Activated CD8-positive, alpha-beta T cell treated with anti-CD3 and anti-CD28 coated beads for 36 hours (primary cell): ENCODE results near the gene PPRC1. TPM values are rescaled to one million over a fixed set of nuclear protein-coding genes. Genes with fewer than 3 reads are reported as not detected.

ENCODE experiments used
- ATAC-seq: fragments of 200-7000 bp; cut with Tn5 transposase; one replicate; pipeline ENCODE4 v1.10.0; 2021; ENCODE audit warnings: mild to moderate bottlenecking, moderate library complexity
- CTCF ChIA-PET: fragments of 350-600 bp; sonication (Branson Sonifier 250); formaldehyde crosslinking; loops from one replicate; lab custom pipeline; 2021; ENCODE audit warnings: antibody characterized with exemption; lab: Charles Lee
- POLR2A ChIA-PET: fragments of 350-600 bp; sonication (Branson Sonifier 250); formaldehyde crosslinking; loops from one replicate; lab custom pipeline; 2021; ENCODE audit warnings: antibody characterized with exemption; lab: Charles Lee
- DNase-seq: peaks from one replicate; pipeline ENCODE4 v3.0.0-alpha.2; 2020
- H3K27ac Mint-ChIP-seq: one replicate; pipeline ENCODE4 v1.8.0; 2021; ENCODE audit warnings: mild to moderate bottlenecking, mixed read lengths
- H3K27me3 Mint-ChIP-seq: one replicate; pipeline ENCODE4 v1.8.0; 2021; ENCODE audit warnings: mixed read lengths
- H3K36me3 Mint-ChIP-seq: one replicate; pipeline ENCODE4 v1.8.0; 2021; ENCODE audit warnings: low read depth, mixed read lengths
- H3K4me1 Mint-ChIP-seq: one replicate; pipeline ENCODE4 v1.8.0; 2021; ENCODE audit warnings: low read depth, mixed read lengths
- H3K4me3 Mint-ChIP-seq: one replicate; pipeline ENCODE4 v1.8.0; 2021; ENCODE audit warnings: mild to moderate bottlenecking, moderate library complexity, mixed read lengths
- H3K9me3 Mint-ChIP-seq: one replicate; pipeline ENCODE4 v1.8.0; 2021; ENCODE audit warnings: mixed read lengths
- intact Hi-C: fragments of 100-400 bp; cut with micrococcal nuclease; formaldehyde crosslinking; loops from one replicate; pipeline ENCODE4 v1.10.0; 2022
- total RNA-seq, 2 experiments: library from RNA; stranded (reverse); gene quantifications; one replicate each; pipeline ENCODE4 v1.2.3, GENCODE V29; 2021
- TF ChIP-seq, protein P1 (sequence below): fragments of 200-600 bp; IDR thresholded peaks from one replicate; pipeline ENCODE4 v1.8.0; 2022; ENCODE audit warnings: antibody characterized with exemption, mild to moderate bottlenecking

PPRC1 gene, protein sequence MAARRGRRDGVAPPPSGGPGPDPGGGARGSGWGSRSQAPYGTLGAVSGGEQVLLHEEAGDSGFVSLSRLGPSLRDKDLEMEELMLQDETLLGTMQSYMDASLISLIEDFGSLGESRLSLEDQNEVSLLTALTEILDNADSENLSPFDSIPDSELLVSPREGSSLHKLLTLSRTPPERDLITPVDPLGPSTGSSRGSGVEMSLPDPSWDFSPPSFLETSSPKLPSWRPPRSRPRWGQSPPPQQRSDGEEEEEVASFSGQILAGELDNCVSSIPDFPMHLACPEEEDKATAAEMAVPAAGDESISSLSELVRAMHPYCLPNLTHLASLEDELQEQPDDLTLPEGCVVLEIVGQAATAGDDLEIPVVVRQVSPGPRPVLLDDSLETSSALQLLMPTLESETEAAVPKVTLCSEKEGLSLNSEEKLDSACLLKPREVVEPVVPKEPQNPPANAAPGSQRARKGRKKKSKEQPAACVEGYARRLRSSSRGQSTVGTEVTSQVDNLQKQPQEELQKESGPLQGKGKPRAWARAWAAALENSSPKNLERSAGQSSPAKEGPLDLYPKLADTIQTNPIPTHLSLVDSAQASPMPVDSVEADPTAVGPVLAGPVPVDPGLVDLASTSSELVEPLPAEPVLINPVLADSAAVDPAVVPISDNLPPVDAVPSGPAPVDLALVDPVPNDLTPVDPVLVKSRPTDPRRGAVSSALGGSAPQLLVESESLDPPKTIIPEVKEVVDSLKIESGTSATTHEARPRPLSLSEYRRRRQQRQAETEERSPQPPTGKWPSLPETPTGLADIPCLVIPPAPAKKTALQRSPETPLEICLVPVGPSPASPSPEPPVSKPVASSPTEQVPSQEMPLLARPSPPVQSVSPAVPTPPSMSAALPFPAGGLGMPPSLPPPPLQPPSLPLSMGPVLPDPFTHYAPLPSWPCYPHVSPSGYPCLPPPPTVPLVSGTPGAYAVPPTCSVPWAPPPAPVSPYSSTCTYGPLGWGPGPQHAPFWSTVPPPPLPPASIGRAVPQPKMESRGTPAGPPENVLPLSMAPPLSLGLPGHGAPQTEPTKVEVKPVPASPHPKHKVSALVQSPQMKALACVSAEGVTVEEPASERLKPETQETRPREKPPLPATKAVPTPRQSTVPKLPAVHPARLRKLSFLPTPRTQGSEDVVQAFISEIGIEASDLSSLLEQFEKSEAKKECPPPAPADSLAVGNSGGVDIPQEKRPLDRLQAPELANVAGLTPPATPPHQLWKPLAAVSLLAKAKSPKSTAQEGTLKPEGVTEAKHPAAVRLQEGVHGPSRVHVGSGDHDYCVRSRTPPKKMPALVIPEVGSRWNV (N-terminal part only)
- total RNA-seq, result 10 to 100 TPM; 68.6 to 72.2 TPM

DNA sequence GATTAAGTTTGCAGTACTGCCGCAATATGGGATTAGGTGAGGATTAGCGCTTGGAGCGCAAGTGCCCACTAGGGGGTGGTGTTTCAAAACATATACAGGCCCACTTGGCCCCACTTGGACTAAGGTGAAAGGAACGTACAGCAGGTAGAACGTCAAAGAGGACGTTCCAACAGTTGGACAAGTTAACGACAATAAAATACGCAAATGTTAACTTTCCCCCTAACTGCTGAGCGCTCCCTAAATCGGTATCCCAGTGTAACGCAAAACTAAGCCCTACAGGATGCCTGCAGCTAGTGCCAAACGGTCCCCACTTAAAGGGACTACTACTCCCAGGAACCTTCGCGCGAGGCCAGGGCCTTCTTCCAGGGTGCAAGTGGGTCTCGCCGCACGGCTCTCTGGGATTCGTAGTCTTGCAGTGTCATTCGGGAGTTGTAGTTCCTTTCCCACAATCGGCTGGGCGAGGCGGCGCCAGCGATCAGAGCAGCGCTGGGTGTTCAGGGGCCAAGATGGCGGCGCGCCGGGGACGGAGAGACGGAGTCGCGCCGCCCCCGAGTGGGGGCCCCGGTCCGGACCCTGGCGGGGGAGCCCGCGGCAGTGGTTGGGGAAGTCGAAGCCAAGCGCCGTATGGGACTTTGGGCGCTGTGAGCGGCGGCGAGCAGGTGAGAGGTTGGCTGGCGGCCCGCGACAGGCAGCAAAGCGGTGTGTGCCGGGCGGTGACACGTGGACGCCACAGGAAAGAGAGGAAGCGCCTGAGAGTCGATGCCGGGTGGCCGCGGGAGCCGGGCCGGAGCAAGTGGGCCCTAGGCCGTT, at the start of gene PPRC1:
PPRC1 (plus strand) TSS at position 478 of the 810 bp plus-strand sequence; CDS start at position 507, 29 bp downstream.
- peak; percentile 95 for ATAC-seq
- TF ChIP-seq, protein P1, sequence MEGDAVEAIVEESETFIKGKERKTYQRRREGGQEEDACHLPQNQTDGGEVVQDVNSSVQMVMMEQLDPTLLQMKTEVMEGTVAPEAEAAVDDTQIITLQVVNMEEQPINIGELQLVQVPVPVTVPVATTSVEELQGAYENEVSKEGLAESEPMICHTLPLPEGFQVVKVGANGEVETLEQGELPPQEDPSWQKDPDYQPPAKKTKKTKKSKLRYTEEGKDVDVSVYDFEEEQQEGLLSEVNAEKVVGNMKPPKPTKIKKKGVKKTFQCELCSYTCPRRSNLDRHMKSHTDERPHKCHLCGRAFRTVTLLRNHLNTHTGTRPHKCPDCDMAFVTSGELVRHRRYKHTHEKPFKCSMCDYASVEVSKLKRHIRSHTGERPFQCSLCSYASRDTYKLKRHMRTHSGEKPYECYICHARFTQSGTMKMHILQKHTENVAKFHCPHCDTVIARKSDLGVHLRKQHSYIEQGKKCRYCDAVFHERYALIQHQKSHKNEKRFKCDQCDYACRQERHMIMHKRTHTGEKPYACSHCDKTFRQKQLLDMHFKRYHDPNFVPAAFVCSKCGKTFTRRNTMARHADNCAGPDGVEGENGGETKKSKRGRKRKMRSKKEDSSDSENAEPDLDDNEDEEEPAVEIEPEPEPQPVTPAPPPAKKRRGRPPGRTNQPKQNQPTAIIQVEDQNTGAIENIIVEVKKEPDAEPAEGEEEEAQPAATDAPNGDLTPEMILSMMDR, result peak; percentile 97
- ChIA-PET POLR2A (interaction anchor here (1.2 to 2.0 kb wide), 4 partner anchors 10 to 21 kb away, joined by 4 to 12 read pairs (median 7); no protein-coding TSS in a partner anchor), CTCF (interaction anchor here (0.7 to 3.2 kb wide), 12 partner anchors 11 to 290 kb away, joined by 3 to 40 read pairs (median 4); partner anchors contain the start of genes LDB1 and NOLC1)
- Mint-ChIP-seq H3K4me3 (peak within 1 kb of the TSS; percentile 99), H3K27me3 (no peaks in the 10 kb centered on the region), H3K27ac (peak within 1 kb of the TSS; percentile 97), H3K4me1 (peaks cover 36% of the 10 kb centered on the region), H3K9me3 (no peaks in the 10 kb centered on the region), H3K36me3 (peaks cover 36% of the 10 kb centered on the region)
- DNase-seq, result peak; percentile 99
- intact Hi-C loops, result loop anchor here (2.0 kb wide), 1 partner anchor 20 kb away; the partner anchor contains the start of gene NOLC1

DNA sequence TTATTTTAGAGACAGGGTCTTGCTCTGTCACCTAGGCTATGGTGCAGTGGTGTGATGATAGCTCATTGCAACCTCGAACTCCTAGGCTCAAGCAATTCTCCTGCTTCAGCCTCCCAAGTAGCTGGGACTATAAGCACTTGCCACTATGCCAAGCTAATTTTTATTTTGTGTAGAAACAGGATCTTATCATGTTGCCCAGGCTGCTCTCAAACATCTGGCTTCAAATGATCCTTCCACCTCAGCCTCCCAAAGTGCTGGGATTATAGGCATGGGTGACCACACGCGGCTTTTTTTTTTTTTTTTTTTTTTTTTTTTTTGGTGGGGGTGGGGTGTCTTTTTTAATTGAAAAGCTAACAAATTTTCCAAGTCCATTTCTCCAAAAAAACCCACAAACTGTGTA, 49.3 kb upstream of the PPRC1 start:
- ATAC-seq (no peak), DNase-seq (no peak)
- TF ChIP-seq, protein P1, result no peak
- no peaks in the 10 kb centered on the region for H3K4me1 Mint-ChIP-seq
- intact Hi-C loops, result no loop called here
- H3K36me3 Mint-ChIP-seq, result peaks cover 2% of the 10 kb centered on the region
- no peaks in the 10 kb centered on the region for H3K27me3 Mint-ChIP-seq
- CTCF ChIA-PET, result interaction anchor here (1.3 to 4.2 kb wide), 2 partner anchors 11 to 481 kb away, joined by 3 to 25 read pairs; no protein-coding TSS in a partner anchor
- no peak overlapping the region for H3K27ac Mint-ChIP-seq
- no peak overlapping the region for H3K4me3 Mint-ChIP-seq
- H3K9me3 Mint-ChIP-seq, result no peaks in the 10 kb centered on the region
- POLR2A ChIA-PET, result interaction anchor here (1.0 kb wide), 1 partner anchor 22 kb away, joined by 3 read pairs; no protein-coding TSS in a partner anchor

DNA sequence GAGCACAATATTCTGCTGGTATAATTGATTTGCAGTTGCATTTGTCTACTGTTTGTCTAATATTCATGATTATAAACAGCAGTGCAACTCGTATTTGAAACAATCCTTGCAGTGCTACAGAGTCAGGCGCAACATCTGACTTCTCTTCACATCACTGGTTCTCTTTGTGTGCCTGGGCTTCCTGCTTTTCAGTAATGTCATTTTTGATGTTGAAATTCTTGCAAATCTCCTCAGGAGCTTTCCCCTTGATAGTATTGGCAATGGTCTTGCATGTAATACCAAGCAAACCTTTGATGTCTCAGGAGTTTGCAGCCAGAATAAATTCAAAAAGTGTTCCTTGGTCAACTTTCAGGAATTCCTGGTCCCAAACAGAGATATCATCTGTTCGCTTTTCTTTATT, 47.5 kb upstream of the PPRC1 start:
- intact Hi-C loops, result no loop called here
- H3K27me3 Mint-ChIP-seq, result no peaks in the 10 kb centered on the region
- POLR2A ChIA-PET, result no interaction called here
- DNase-seq, result no peak
- no peak overlapping the region for H3K27ac Mint-ChIP-seq
- H3K9me3 Mint-ChIP-seq, result no peaks in the 10 kb centered on the region
- CTCF ChIA-PET, result interaction anchor here (0.6 to 4.2 kb wide), 2 partner anchors 13 to 23 kb away, joined by 3 to 25 read pairs; no protein-coding TSS in a partner anchor
- no peak for ATAC-seq
- TF ChIP-seq, protein P1, result no peak
- peaks cover 2% of the 10 kb centered on the region for H3K36me3 Mint-ChIP-seq
- no peaks in the 10 kb centered on the region for H3K4me1 Mint-ChIP-seq
- no peak overlapping the region for H3K4me3 Mint-ChIP-seq

DNA sequence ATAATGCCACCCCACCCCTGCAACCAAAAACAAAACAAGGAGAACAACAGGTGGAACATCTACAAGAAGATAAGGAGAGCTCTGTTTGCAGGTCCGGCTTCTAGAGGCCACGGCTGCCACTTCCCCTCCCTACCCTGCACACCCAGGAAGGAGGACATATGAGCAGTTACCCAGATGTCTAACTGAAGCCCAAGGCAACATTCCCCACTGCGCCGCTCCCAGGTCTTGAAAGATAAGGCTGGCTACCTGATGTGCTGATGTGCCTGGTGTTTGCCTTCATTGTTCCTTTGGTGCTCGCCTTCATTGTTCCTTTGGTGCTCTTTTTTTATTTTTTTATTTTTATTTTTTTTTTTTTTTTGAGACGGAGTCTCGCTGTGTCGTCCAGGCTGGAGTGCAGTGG, 46.6 kb upstream of the PPRC1 start:
- intact Hi-C loops, result no loop called here
- no peaks in the 10 kb centered on the region for H3K9me3 Mint-ChIP-seq
- no peak overlapping the region for H3K4me3 Mint-ChIP-seq
- no peak overlapping the region for H3K27ac Mint-ChIP-seq
- H3K4me1 Mint-ChIP-seq, result no peaks in the 10 kb centered on the region
- CTCF ChIA-PET, result interaction anchor here (4.2 kb wide), 1 partner anchor 13 kb away, joined by 25 read pairs; no protein-coding TSS in a partner anchor
- no peaks in the 10 kb centered on the region for H3K27me3 Mint-ChIP-seq
- TF ChIP-seq, protein P1, result no peak
- ATAC-seq (no peak), DNase-seq (no peak)
- peaks cover 2% of the 10 kb centered on the region for H3K36me3 Mint-ChIP-seq
- POLR2A ChIA-PET, result no interaction called here
